Endothelial cell of hepatic sinusoid (primary cell): Measurements from ENCODE around the gene CARS2.
"Not testable (repeated sequence)": the region's sequence is repeated elsewhere in the genome, so short reads cannot be mapped to it uniquely, and the experiment has no call there.

Experiments used
- in situ Hi-C: cut with HindIII; loops from 2 replicates; pipeline ENCODE4 v1.10.0; 2017; ENCODE audit warnings: low sequenced_read_pairs

CARS2 gene

GRCh38 chr13:110658218-110658911 lies 47.6 kb downstream of the CARS2 start:
- in situ Hi-C loops, result not testable (repeated sequence)

GRCh38 chr13:110657196-110657595 lies 48.7 kb downstream of the CARS2 start:
- in situ Hi-C loops, result no loop called here

DNA sequence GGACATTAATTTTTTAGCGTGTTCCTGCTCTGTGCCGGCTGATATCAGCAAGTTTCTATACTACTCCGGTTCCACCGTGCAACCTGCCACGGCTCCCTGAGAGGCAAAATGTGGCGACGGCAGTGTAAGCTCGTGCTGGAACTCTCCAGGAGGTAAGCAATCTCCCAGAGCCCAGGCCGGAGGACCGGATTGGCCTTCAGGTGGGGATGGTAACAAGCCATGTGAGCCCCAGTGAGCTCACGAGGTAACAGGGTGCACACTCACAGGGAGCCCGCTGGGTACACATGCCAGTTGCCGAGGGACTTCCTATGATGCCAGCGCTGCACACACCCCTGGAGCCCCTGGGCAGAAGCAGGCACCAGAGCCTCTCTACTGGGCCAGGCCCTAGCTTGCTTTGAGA lies 52.1 kb downstream of the CARS2 start:
- in situ Hi-C loops, result no loop called here

DNA sequence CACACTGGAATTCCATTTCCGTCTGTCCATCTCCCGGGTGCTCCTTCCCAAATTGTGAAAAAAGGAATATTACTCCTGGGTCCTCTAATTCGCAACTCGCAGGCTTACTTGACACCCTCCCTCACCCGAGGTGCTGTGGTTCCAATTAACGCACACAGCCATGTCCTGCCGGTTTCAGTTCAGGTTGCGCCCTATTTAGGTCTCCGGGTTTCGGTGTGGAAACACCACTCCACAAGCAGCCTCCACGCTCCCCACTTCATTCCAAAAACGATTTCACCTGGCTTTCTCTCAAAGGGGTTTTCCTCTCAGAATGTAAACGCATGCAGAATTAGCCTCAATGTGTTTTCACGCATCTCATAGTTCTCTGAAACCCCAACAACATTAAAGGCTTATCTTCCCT lies 52.6 kb downstream of the CARS2 start:
- in situ Hi-C loops, result no loop called here

DNA sequence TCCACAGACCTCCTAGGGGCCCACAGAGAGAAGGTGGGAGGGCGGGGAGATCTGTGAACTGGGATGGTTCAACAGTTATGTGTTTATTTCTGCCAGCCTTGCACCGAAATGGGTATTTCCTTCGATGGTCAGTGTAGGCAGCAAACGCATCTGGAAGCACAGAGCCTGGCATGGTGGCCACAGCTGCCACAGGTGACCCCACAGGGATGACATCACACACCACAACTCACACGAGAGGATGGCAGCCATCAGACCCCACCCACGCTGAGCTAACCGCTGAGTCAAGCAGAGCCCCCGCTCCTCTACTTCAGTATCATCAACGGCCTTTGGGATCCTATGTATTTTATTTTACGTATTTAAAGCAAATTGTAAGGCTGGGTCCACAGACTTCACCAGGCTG lies 53.2 kb downstream of the CARS2 start:
- in situ Hi-C loops, result no loop called here

DNA sequence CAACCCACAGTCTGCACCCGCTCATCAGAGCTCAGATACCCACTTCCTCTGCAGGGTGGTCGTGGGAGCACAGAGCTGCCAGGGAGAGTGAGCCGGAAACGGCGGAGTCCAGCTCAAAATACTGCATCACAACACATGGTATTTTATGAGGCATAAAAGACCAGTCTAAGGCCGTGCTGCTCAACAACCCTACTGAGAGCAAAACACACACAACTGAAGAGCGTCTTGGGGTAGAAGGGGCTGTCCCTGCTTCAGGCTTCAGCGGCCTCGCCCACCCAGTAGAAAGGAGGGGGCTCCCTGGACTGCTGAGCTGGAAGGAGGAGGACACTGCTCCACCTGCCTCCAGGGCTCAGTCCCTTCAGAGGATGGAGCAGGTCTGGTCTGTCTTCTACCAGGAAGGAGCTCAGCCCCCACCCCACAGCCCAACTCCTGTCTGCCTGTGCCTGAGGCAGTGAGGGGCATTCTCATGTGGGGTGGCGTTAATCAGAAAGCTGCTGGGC lies 53.6 kb downstream of the CARS2 start:
- in situ Hi-C loops, result no loop called here

DNA sequence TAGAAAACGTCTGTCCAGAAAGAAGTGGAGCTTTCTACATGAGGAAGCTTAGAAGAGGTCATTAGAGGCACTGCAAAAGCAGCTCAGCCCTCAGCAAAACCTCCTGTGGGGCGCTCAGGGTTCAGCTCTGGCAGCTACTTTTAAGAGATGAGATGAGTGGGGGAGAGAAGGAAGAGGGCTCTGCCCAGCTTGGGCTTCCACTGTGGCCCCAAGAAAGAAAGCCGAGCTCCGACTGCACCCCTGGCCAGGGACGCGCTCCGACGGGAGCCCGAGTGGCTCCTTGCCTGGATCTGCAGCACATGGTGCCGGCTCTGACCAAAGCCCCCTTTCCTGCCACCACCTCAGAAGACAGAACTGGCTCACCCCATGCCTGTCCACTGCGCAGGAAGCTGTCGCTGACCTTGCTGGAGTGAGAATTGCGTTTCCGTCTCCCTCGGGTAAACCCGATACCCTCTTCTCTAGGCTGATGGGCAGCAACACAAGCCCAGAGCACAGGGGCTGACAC lies 54.1 kb downstream of the CARS2 start:
- in situ Hi-C loops, result no loop called here

GRCh38 chr13:110651271-110651670 lies 54.6 kb downstream of the CARS2 start:
- in situ Hi-C loops, result no loop called here

GRCh38 chr13:110650436-110650835 lies 55.5 kb downstream of the CARS2 start:
- in situ Hi-C loops, result no loop called here

- in situ Hi-C loops, result no loop called here
These were observed 56.4 kb downstream of the CARS2 start for GRCh38 chr13:110649551-110649950.

GRCh38 chr13:110648848-110649421 lies 57.0 kb downstream of the CARS2 start:
- in situ Hi-C loops, result no loop called here

DNA sequence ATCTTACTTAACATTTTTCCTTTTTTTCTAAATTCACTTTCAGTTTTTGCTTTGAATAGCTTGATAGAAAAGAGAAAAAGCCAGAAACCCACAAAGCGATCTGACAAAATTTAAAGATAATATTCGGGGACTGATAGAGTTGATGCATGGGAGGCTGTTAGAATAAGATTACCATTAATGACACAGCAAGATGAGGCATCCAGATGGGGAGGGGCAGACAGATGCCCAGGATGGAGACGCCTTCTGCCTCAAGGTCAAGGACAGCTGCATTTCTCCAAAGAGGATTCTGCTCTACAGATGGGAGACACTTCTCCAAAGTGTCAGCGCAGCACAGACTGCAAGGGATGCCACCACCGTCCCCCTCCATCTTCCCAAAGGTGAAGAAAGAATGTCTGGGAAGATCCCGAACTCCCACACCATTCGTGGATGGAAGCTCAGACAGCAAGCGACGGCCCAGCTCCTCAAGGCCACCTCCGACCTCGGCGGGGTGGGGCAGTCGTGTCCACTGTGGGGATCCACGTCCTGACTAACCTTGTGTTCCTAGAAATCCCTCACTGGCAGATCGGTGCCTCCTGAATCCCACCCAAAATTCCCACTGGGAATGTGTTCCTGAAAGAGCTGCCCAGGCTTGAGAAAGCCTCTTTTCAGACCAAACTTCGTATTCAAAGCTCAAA lies 57.6 kb downstream of the CARS2 start:
- in situ Hi-C loops, result no loop called here

DNA sequence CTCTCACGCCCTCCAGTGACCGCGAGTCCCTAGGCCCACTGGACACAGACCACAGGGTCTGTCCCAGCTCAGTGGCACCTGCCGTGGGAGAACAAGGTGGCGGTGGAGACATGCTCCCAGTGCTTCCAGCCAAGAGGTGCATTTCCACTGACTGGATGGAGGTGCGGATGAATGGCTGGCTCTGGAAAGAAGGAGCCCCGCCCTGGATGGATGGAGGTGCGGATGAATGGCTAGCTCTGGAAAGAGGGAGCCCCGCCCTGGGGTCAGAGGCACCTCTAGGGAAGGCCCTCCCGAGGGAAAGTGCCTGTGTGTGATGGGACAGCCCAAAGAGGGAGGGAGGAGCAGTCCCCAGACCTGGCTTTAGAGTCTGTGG lies 58.6 kb downstream of the CARS2 start:
- in situ Hi-C loops, result no loop called here

- in situ Hi-C loops, result no loop called here
These were observed 59.2 kb downstream of the CARS2 start for GRCh38 chr13:110646442-110647364.

DNA sequence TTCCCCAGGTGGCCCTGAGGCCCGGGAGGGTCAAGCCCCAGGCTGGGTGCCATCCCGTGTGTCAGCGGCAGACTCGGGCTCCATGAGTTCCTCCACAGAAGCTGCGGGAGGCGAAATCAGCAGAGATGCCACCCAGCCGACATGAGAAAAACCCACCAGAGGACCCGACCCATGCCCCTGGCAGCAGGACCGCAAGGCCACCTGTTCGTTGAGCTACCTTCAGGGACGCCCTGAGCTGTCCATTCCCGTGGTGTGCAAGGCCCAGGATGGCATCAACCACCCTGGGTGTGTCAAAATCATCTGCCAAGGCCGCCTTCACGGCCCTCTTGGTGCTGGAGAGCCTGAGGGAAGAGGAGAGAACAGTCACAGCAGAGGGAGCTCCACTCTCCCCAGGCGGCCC lies 60.2 kb downstream of the CARS2 start:
- in situ Hi-C loops, result no loop called here

DNA sequence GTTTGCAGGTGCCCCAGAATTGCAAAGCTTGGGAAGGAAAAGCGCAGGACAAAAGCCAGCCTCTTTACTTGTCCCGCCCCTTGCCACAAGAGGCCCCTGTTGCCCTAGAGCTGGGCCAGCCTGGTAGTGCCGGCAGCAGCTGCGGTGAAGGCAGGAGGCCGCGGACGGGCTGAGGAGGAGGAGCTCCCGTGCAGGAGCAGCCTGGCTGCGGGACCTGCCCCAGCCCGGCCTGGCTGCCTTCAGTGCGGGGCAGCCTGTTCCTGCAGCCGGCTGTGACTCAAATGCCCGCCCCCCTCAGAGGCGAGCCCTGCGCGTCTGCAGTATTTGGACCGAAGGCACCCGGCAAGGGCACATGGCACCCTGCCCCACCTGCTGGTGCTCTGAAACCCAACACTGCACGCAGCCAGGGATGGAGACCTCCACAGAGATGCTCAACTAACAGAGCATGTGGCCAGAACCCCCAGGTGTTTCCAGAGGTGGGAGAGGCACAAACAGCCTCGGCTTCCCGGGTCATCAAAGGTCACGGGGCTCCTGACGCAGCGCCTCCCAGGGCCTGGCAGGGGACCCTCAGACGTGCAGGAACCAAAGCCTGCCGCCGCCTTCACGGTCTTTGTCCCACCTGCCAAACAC lies 60.9 kb downstream of the CARS2 start:
- in situ Hi-C loops, result no loop called here

DNA sequence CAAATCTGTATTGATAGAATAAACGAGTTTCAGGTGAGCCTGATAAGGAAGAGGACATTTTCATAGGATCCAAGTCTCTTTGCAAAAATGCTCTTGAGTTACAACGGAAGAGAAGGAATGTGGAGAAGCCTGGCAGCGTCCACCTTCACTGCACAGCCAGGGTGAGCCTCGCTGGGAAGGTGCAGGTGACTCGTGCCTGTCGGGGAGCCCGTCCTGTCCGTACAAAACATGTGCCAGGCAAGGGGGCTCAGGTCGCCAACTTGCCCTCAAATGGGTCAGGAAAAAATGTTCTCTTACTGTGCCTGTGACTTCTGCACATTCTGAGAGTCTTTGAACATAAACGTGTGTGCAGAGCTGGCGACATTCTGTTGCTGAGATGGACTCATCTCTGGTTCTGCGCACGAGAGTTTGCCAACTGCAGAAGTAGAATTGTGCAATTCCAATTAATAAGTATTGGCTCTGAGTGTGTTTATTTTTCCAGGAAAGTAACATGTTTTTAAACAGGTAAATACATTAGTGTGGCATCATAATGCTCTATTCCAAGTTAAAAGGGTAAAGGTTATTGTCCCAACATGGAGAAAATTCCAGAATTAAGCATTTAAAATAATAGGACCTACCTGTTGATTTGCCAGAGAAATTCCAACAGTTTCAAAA lies 62.0 kb downstream of the CARS2 start:
- in situ Hi-C loops, result no loop called here

- in situ Hi-C loops, result no loop called here
These were observed 62.6 kb downstream of the CARS2 start for GRCh38 chr13:110643324-110643723.

DNA sequence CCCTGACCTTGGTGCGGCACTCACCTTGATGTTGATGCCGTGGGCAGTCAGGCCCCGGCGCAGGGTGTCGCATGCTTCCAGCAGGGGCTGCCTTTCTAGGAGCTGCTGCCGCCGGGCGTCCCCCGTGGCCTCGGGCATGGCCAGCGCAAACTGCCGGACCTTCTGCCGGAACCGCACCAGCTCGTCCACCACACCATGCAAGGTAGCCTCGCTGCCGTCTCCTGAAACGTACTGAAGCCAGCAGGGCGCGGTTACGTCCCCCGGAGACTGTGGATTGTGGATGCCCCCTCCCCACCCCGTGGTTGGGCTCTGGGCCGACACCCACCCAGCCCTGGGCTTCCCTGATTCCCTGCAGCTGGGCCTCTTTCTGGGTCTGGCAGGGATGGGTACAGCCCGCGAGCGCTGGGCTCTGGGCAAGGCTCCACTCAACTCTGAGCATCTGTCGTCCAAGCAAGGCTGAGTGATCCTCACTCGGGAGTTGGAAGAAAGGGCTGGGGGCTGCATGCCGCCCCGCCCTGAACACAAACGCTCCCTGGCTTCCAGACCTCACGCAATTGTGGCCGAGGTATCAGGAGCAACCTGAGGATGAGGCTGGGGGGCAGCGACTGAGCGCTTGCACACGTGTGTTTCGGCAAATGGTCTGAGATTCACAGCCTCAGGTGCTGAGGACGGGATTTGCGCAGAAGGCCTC lies 63.5 kb downstream of the CARS2 start:
- in situ Hi-C loops, result no loop called here
